Measurements from ENCODE around the gene CDH4. TPM values are rescaled to one million over a fixed set of nuclear protein-coding genes. Genes with fewer than 3 reads are reported as not detected.

The CDH4 gene
- total and polyA plus RNA-seq, 2 donors (not counting 1 experiment from before 2014, with no cell fraction given): not detected

- H3K4me2 ChIP-seq (replicated peaks; ENCODE audit: low read depth, low read length, poor library complexity, severe bottlenecking): no peak overlapping the region
- H2AFZ ChIP-seq (ENCODE audit: insufficient read depth, low read depth, low read length, poor library complexity, severe bottlenecking): no peak overlapping the region
- Mint-ChIP-seq H3K27ac (no peak overlapping the region), H3K9me3 (ENCODE audit: insufficient read depth) (no peaks in the 10 kb centered on the region), H3K4me1 (no peaks in the 10 kb centered on the region), H3K4me3 (no peak overlapping the region), H3K27me3 (no peaks in the 10 kb centered on the region)
- DNase-seq (no peak), ATAC-seq (ENCODE audit: low read depth) (no peak)
- H3K36me3 ChIP-seq (replicated peaks in 1 of 2; ENCODE audit: control extremely low read depth in 1 of 2, control insufficient read depth in 1 of 2, extremely low read depth in 1 of 2, insufficient read depth in 2 of 2, low read length in 1 of 2): no peaks in the 10 kb centered on the region
- no peaks in the 10 kb centered on the region for H4K20me1 ChIP-seq (ENCODE audit: control insufficient read depth, insufficient read depth, low read length, poor library complexity, severe bottlenecking)
- no peaks in the 10 kb centered on the region for H3K27me3 ChIP-seq (replicated peaks in 1 of 4; ENCODE audit: control extremely low read depth in 1 of 4, control insufficient read depth in 3 of 4, insufficient read depth in 4 of 4, low read length in 3 of 4)
- peaks cover 0 to 18% (median 0%) of the 10 kb centered on the region in 3 donors for H3K9me3 ChIP-seq (ENCODE audit: control extremely low read depth in 1 of 3, control insufficient read depth in 2 of 3, insufficient read depth in 1 of 3, low read length in 2 of 3)
- POLR2A ChIA-PET: no interaction called here
- intact Hi-C loops (cut with micrococcal nuclease): no loop called here
- CTCF ChIA-PET: no interaction called here
- no peak overlapping the region for H3K9ac ChIP-seq (ENCODE audit: low read length)
- H3K4me3 ChIP-seq (ENCODE audit: control extremely low read depth in 1 of 5, extremely low read depth in 1 of 5, insufficient read depth in 1 of 5, low read depth in 2 of 5, low read length in 4 of 5): no peak overlapping the region
- no peak overlapping the region for H3K27ac ChIP-seq (ENCODE audit: low read length in 2 of 2)
- 28% methylated on average over 2 of the region's 6 CpGs for WGBS (ENCODE audit: insufficient coverage)
- no peak for TF ChIP-seq EZH2 (IDR thresholded peaks at IDR 0.05; ENCODE audit: borderline replicate concordance, insufficient read depth, low read depth, low read length, poor library complexity, severe bottlenecking)
- TF ChIP-seq CTCF (IDR thresholded peaks at IDR 0.05): no peak
- H3K79me2 ChIP-seq (ENCODE audit: control insufficient read depth, insufficient read depth, low read length): no peaks in the 10 kb centered on the region
- H3K4me1 ChIP-seq (ENCODE audit: control insufficient read depth in 2 of 2, insufficient read depth in 2 of 2, low read length in 2 of 2): no peaks in the 10 kb centered on the region
Observed at GRCh38 chr20:61442718-61443117, 190.7 kb downstream of the CDH4 start.

- H3K27me3 ChIP-seq (replicated peaks in 1 of 4; ENCODE audit: control extremely low read depth in 1 of 4, control insufficient read depth in 3 of 4, insufficient read depth in 4 of 4, low read length in 3 of 4): no peaks in the 10 kb centered on the region
- no peak overlapping the region for H3K4me2 ChIP-seq (replicated peaks; ENCODE audit: low read depth, low read length, poor library complexity, severe bottlenecking)
- ChIA-PET POLR2A (no interaction called here), CTCF (no interaction called here)
- TF ChIP-seq EZH2 (IDR thresholded peaks at IDR 0.05; ENCODE audit: borderline replicate concordance, insufficient read depth, low read depth, low read length, poor library complexity, severe bottlenecking): no peak
- TF ChIP-seq CTCF (IDR thresholded peaks at IDR 0.05): no peak
- DNase-seq (no peak), ATAC-seq (ENCODE audit: low read depth) (no peak)
- H3K9me3 Mint-ChIP-seq (ENCODE audit: insufficient read depth): no peaks in the 10 kb centered on the region
- H3K4me1 ChIP-seq (ENCODE audit: control insufficient read depth in 2 of 2, insufficient read depth in 2 of 2, low read length in 2 of 2): no peaks in the 10 kb centered on the region
- no peaks in the 10 kb centered on the region for H3K79me2 ChIP-seq (ENCODE audit: control insufficient read depth, insufficient read depth, low read length)
- no peaks in the 10 kb centered on the region for H3K36me3 ChIP-seq (replicated peaks in 1 of 2; ENCODE audit: control extremely low read depth in 1 of 2, control insufficient read depth in 1 of 2, extremely low read depth in 1 of 2, insufficient read depth in 2 of 2, low read length in 1 of 2)
- H3K9ac ChIP-seq (ENCODE audit: low read length): no peak overlapping the region
- no peak overlapping the region for H3K4me3 Mint-ChIP-seq
- no peak overlapping the region for H3K27ac Mint-ChIP-seq
- no peak overlapping the region for H2AFZ ChIP-seq (ENCODE audit: insufficient read depth, low read depth, low read length, poor library complexity, severe bottlenecking)
- no peak overlapping the region for H3K27ac ChIP-seq (ENCODE audit: low read length in 2 of 2)
- 84% methylated on average over 10 of the region's 12 CpGs for WGBS (ENCODE audit: insufficient coverage)
- no peaks in the 10 kb centered on the region for H4K20me1 ChIP-seq (ENCODE audit: control insufficient read depth, insufficient read depth, low read length, poor library complexity, severe bottlenecking)
- H3K4me1 Mint-ChIP-seq: no peaks in the 10 kb centered on the region
- H3K9me3 ChIP-seq (ENCODE audit: control extremely low read depth in 1 of 3, control insufficient read depth in 2 of 3, insufficient read depth in 1 of 3, low read length in 2 of 3): peaks cover 0 to 18% (median 0%) of the 10 kb centered on the region in 3 donors
- no peak overlapping the region for H3K4me3 ChIP-seq (ENCODE audit: control extremely low read depth in 1 of 5, extremely low read depth in 1 of 5, insufficient read depth in 1 of 5, low read depth in 2 of 5, low read length in 4 of 5)
- intact Hi-C loops (cut with micrococcal nuclease): no loop called here
- no peaks in the 10 kb centered on the region for H3K27me3 Mint-ChIP-seq
Observed at GRCh38 chr20:61443443-61444126, 191.5 kb downstream of the CDH4 start.

Measured in B cell (primary cell).